Mucosa of descending colon (tissue), 3 donors: ENCODE data around the gene PRUNE2. TPM values are rescaled to one million over a fixed set of nuclear protein-coding genes. Genes with fewer than 3 reads are reported as not detected.
A peak's percentile ranks its signal among the peaks of the same experiment; 100 is the strongest.

ENCODE experiments used
- ATAC-seq: fragments of 200-7000 bp; cut with Tn5 transposase; one replicate; pipeline ENCODE4 v1.9.1; 2020; ENCODE audit warnings: mild to moderate bottlenecking, moderate library complexity
- DNase-seq, 3 donors: peaks; one replicate each; pipeline ENCODE4 v3.0.0-alpha.2; 2020
- H3K36me3 ChIP-seq: fragments of 200-600 bp; one replicate; pipeline ENCODE4 v1.8.0; 2021; ENCODE audit warnings: low read depth, mild to moderate bottlenecking
- H3K4me1 ChIP-seq: fragments of 200-600 bp; one replicate; pipeline ENCODE4 v1.8.0; 2021; ENCODE audit warnings: low read depth, mild to moderate bottlenecking
- H3K4me3 ChIP-seq: fragments of 200-600 bp; one replicate; pipeline ENCODE4 v1.8.0; 2021; ENCODE audit warnings: mild to moderate bottlenecking
- H3K9me3 ChIP-seq: fragments of 200-600 bp; one replicate; pipeline ENCODE4 v1.8.0; 2021; ENCODE audit warnings: mild to moderate bottlenecking
- CTCF ChIP-seq: fragments of 200-600 bp; IDR thresholded peaks from one replicate; pipeline ENCODE4 v1.8.0; 2022; ENCODE audit warnings: antibody characterized with exemption, mild to moderate bottlenecking
- intact Hi-C, 2 donors: fragments of 100-400 bp; cut with DNase I in 1 of 2; cut with micrococcal nuclease in 1 of 2; formaldehyde crosslinking; loops; one replicate each; pipeline versions ENCODE4 v1.11.0 to v1.11.1; 2022; cut with DNase I, micrococcal nuclease
- total RNA-seq, 3 donors: library from RNA; stranded (reverse); fragmentation: NEBNext Ultra II Directional in 2 of 3; extraction: Animal tissue kit (Norgen Biotek cat#: 25700) in 2 of 3; gene quantifications; one replicate each; pipeline versions ENCODE4 v1.2.1 to v1.2.4, GENCODE V29; 2021 to 2023
- donor health status: DM: no; HTN: no; CAD: no; lungs with moderate emphysema.
- donor health status: DM: no; HTN: no; CAD: no.
- donor health status: DM: no; HTN: yes; CAD: no.

The PRUNE2 gene
- total RNA-seq, 3 donors from 2014 or later = 48.2 to 437 (median 62.4) TPM

- intact Hi-C loops = no loop called here
- H3K4me1 ChIP-seq = no peaks in the 10 kb centered on the region
- no peak for ATAC-seq
- no peaks in the 10 kb centered on the region for H3K9me3 ChIP-seq
- no peak overlapping the region for H3K4me3 ChIP-seq
- DNase-seq = no peak
- no peak for TF ChIP-seq CTCF
- H3K36me3 ChIP-seq = no peaks in the 10 kb centered on the region
Observed at GRCh38 chr9:76730801-76731200, 175.1 kb downstream of the PRUNE2 start.

GRCh38 chr9:76729980-76730737, 175.8 kb downstream of the PRUNE2 start:
- no peaks in the 10 kb centered on the region for H3K9me3 ChIP-seq
- no peak overlapping the region for H3K4me3 ChIP-seq
- intact Hi-C loops = no loop called here
- H3K4me1 ChIP-seq = no peaks in the 10 kb centered on the region
- ATAC-seq (peak; percentile 64), DNase-seq (no peak)
- H3K36me3 ChIP-seq = no peaks in the 10 kb centered on the region
- no peak for TF ChIP-seq CTCF

GRCh38 chr9:76729116-76729515, 176.8 kb downstream of the PRUNE2 start:
- H3K36me3 ChIP-seq = no peaks in the 10 kb centered on the region
- no peak for DNase-seq
- no peak overlapping the region for H3K4me3 ChIP-seq
- ATAC-seq = no peak
- H3K4me1 ChIP-seq = no peaks in the 10 kb centered on the region
- TF ChIP-seq CTCF = no peak
- intact Hi-C loops = no loop called here
- H3K9me3 ChIP-seq = no peaks in the 10 kb centered on the region

- no peaks in the 10 kb centered on the region for H3K9me3 ChIP-seq
- H3K4me3 ChIP-seq = no peak overlapping the region
- ATAC-seq = no peak
- no peaks in the 10 kb centered on the region for H3K36me3 ChIP-seq
- no peak for DNase-seq
- no peak for TF ChIP-seq CTCF
- no peaks in the 10 kb centered on the region for H3K4me1 ChIP-seq
- intact Hi-C loops = no loop called here
Observed at GRCh38 chr9:76725885-76726284, 180.0 kb downstream of the PRUNE2 start.

- no peak overlapping the region for H3K4me3 ChIP-seq
- intact Hi-C loops = no loop called here
- no peaks in the 10 kb centered on the region for H3K9me3 ChIP-seq
- ATAC-seq (no peak), DNase-seq (no peak)
- H3K4me1 ChIP-seq = no peaks in the 10 kb centered on the region
- H3K36me3 ChIP-seq = no peaks in the 10 kb centered on the region
- no peak for TF ChIP-seq CTCF
Observed at GRCh38 chr9:76725011-76725546, 180.8 kb downstream of the PRUNE2 start.
